Ovary (tissue), 9 donors: ENCODE measurements around the gene PLB1. TPM values are rescaled to one million over a fixed set of nuclear protein-coding genes. Genes with fewer than 3 reads are reported as not detected.

Source experiments
- DNase-seq, 5 donors: peaks; one replicate each; pipeline ENCODE4 v3.0.0-alpha.2; 2019 to 2020
- H3K27ac ChIP-seq, 2 donors: fragments of 200-600 bp; one replicate each; pipeline versions ENCODE4 v1.5.1 to v1.8.0; 2019 to 2022
- H3K27me3 ChIP-seq: fragments of 200-600 bp; one replicate; pipeline ENCODE4 v1.8.0; 2022
- H3K36me3 ChIP-seq: fragments of 200-600 bp; sonication (generic); one replicate; pipeline ENCODE4 v1.5.1; 2019
- H3K4me1 ChIP-seq: one replicate; pipeline ENCODE4 v1.8.1; 2013; ENCODE audit warnings: mild to moderate bottlenecking, moderate library complexity; ENCODE audit not compliant: insufficient read depth
- H3K4me3 ChIP-seq: fragments of 200-600 bp; sonication (generic); one replicate; pipeline ENCODE4 v1.5.1; 2017
- H3K9me3 ChIP-seq, 2 donors: fragments of 200-600 bp in 1 of 2; sonication (generic) in 1 of 2; one replicate each; pipeline versions ENCODE4 v1.5.1 to v1.8.1; 2013 to 2019; ENCODE audit warnings: mild to moderate bottlenecking in 1 of 2, moderate library complexity in 1 of 2
- CTCF ChIP-seq, 3 donors: fragments of 450-650 bp in 2 of 3; fragments of 200-600 bp in 1 of 3; IDR thresholded peaks; one replicate each; pipeline versions ENCODE4 v1.5.1 to v1.8.0; 2016 to 2022; ENCODE audit warnings: antibody characterized with exemption in 3 of 3, mild to moderate bottlenecking in 1 of 3
- EP300 ChIP-seq: sonication (generic); formaldehyde crosslinking; IDR thresholded peaks from one replicate; pipeline ENCODE4 v1.6.1; 2017; ENCODE audit warnings: antibody characterized with exemption
- POLR2A ChIP-seq: fragments of 450-650 bp; IDR thresholded peaks from one replicate; pipeline ENCODE4 v1.6.1; 2017; ENCODE audit warnings: antibody characterized with exemption, mild to moderate bottlenecking, moderate library complexity
- WGBS, 3 donors: extraction: QIAGEN DNeasy Blood & Tissue Kit in 1 of 3; methylation state at CpG; one replicate each; pipeline versions ENCODE4 v1.1.5 to v1.1.7; 2013 to 2017; 5-methylcytosine and 5-hydroxymethylcytosine counted together
- intact Hi-C, 4 donors: fragments of 100-400 bp; cut with DNase I; formaldehyde crosslinking; loops; one replicate each; pipeline versions ENCODE4 v1.11.0 to v1.15.1; 2022 to 2023
- polyA plus RNA-seq, 2 donors: library from polyadenylated mRNA; stranded (reverse); fragments of 200-250 nt in 1 of 2; fragments of 350-450 nt in 1 of 2; fragmentation: Illumina TruSeq in 1 of 2; extraction: RNeasy Lipid Tissue Mini Kit (QIAGEN cat#74804) in 1 of 2; gene quantifications; one replicate each; pipeline ENCODE4 v1.2.3, GENCODE V29; 2013 to 2014
- total RNA-seq, 7 donors: library from RNA; depleted of rRNA in 2 of 7; stranded (reverse); fragments of >200 nt in 2 of 7; fragmentation: NEBNext Ultra II Directional in 3 of 7; extraction: Animal tissue kit (Norgen Biotek cat#: 25700) in 3 of 7; gene quantifications; one replicate each; pipeline versions ENCODE4 v1.1.0 to v1.2.4, GENCODE V29; 2016 to 2023
- donor health status: DM: no; HTN: no; CAD: no; lungs with moderate emphysema.
- donor health status: DM: no; HTN: no; CAD: no.
- donor health status: Bipolar disorder and iron deficiency.
- donor health status: DM: yes; HTN: yes; CAD: no.
- donor health status: DM: no; HTN: no; CAD: no.
- donor health status: DM: yes; HTN: yes; CAD: no.

The PLB1 gene
- total and polyA plus RNA-seq, 9 donors = 0.99 to 9.3 (median 2.7) TPM

- H3K9me3 ChIP-seq = no peaks in the 10 kb centered on the region
- intact Hi-C loops = no loop called here
- DNase-seq = peak in 1 of 5 donors; percentile 15
- H3K4me1 ChIP-seq = no peaks in the 10 kb centered on the region
- WGBS, 3 donors = 86 to 97% (median 92%) methylated on average over 3 of the region's 3 CpGs
- H3K27me3 ChIP-seq = no peaks in the 10 kb centered on the region
- no peak for TF ChIP-seq EP300
- TF ChIP-seq POLR2A = no peak
- TF ChIP-seq CTCF (IDR thresholded peaks at IDR 0.05) = no peak
- no peak overlapping the region for H3K27ac ChIP-seq
- no peaks in the 10 kb centered on the region for H3K36me3 ChIP-seq
- no peak overlapping the region for H3K4me3 ChIP-seq
These were observed 107.1 kb downstream of the PLB1 start for GRCh38 chr2:28602751-28603639.

GRCh38 chr2:28603821-28604220 is 108.0 kb downstream of the PLB1 start:
- H3K9me3 ChIP-seq = no peaks in the 10 kb centered on the region
- H3K4me1 ChIP-seq = no peaks in the 10 kb centered on the region

GRCh38 chr2:28604284-28604843 is 108.5 kb downstream of the PLB1 start:
- H3K4me3 ChIP-seq = no peak overlapping the region
- no peaks in the 10 kb centered on the region for H3K4me1 ChIP-seq
- intact Hi-C loops = no loop called here
- no peak overlapping the region for H3K27ac ChIP-seq
- H3K27me3 ChIP-seq = no peaks in the 10 kb centered on the region
- DNase-seq = peak in 1 of 5 donors; percentile 23
- no peak for TF ChIP-seq CTCF (IDR thresholded peaks at IDR 0.05)
- TF ChIP-seq POLR2A = no peak
- TF ChIP-seq EP300 = no peak
- no peaks in the 10 kb centered on the region for H3K36me3 ChIP-seq
- no peaks in the 10 kb centered on the region for H3K9me3 ChIP-seq
- 96 to 99% (median 96%) methylated on average over 7 to 9 of the region's 9 CpGs for WGBS, 3 donors

More at GRCh38 chr2:28603821-28604220, 108.0 kb downstream of the PLB1 start:
- Histone ChIP-seq H3K27me3 (no peaks in the 10 kb centered on the region), H3K36me3 (no peaks in the 10 kb centered on the region), H3K4me3 (no peak overlapping the region), H3K27ac (no peak overlapping the region)
- intact Hi-C loops = no loop called here
- TF ChIP-seq CTCF (IDR thresholded peaks at IDR 0.05) (no peak), EP300 (no peak), POLR2A (no peak)
- WGBS, 3 donors = 88 to 95% (median 92%) methylated on average over 10 of the region's 10 CpGs
- peak in 1 of 5 donors; percentile 26 for DNase-seq

- DNase-seq = peak in 1 of 5 donors; percentile 44
- H3K4me1 ChIP-seq = no peaks in the 10 kb centered on the region
- H3K36me3 ChIP-seq = no peaks in the 10 kb centered on the region
- H3K4me3 ChIP-seq = no peak overlapping the region
- H3K27ac ChIP-seq = no peak overlapping the region
- WGBS, 3 donors = 20 to 27% (median 22%) methylated on average over 5 of the region's 5 CpGs
- no peaks in the 10 kb centered on the region for H3K27me3 ChIP-seq
- no peaks in the 10 kb centered on the region for H3K9me3 ChIP-seq
- intact Hi-C loops = no loop called here
- TF ChIP-seq POLR2A (no peak), EP300 (no peak), CTCF (IDR thresholded peaks at IDR 0.05) (no peak)
These were observed 111.2 kb downstream of the PLB1 start for GRCh38 chr2:28606986-28607441.
